ENCODE results near the gene MYL7. TPM values are rescaled to one million over a fixed set of nuclear protein-coding genes. Genes with fewer than 3 reads are reported as not detected.

The MYL7 gene
- total RNA-seq, 4 donors from 2014 or later, result not detected

DNA sequence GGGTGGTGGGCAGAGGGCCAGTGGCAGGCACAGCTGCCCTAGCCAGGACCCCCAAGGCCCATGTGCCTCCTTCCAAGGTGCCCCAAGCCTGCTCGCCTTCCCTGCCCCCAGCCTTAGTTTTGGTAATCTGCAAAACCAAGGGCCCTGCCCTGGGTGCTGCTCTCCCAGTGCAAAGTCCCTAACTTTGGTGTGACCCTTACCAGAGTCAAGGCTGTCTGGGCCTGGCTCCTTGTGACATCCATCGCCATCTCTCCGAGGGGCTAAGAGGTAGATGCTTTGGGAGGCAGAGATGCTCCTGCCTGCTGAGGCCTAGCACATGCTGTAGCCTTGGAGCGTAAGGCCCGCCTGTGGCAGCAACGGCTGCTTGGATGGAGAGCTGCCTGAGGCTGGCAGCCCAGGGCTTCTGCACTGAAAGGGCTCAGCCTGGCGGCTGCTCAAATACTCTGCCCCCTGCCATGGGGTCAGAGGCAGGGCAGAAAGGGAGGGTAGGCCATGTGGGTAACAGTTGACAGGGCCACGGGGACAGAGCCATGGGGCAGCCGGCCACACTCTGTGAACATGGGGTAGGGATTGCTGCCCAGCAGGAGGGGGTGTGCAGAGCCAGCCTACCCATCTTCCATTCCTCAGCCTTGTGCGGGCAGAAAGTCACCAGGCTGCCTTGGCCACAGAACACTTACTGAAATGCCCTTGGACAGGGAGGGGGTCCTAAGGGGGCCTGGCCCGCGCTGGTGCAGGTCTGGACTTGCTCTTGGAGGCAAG, 17.9 kb upstream of the MYL7 start:
- DNase-seq (ENCODE audit: extremely low spot score), result no peak
- Histone ChIP-seq H3K4me3 (no peak overlapping the region), H3K4me1 (no peaks in the 10 kb centered on the region), H3K27me3 (no peaks in the 10 kb centered on the region), H3K9me3 (no peaks in the 10 kb centered on the region), H3K27ac (replicated peaks in 1 of 4) (no peak overlapping the region), H3K36me3 (no peaks in the 10 kb centered on the region)
- intact Hi-C loops (cut with DNase I), result no loop called here
- no peak for TF ChIP-seq POLR2A (IDR thresholded peaks at IDR 0.05; ENCODE audit: low read depth)
- no peak for TF ChIP-seq EP300 (IDR thresholded peaks at IDR 0.05)
- TF ChIP-seq, protein P1, sequence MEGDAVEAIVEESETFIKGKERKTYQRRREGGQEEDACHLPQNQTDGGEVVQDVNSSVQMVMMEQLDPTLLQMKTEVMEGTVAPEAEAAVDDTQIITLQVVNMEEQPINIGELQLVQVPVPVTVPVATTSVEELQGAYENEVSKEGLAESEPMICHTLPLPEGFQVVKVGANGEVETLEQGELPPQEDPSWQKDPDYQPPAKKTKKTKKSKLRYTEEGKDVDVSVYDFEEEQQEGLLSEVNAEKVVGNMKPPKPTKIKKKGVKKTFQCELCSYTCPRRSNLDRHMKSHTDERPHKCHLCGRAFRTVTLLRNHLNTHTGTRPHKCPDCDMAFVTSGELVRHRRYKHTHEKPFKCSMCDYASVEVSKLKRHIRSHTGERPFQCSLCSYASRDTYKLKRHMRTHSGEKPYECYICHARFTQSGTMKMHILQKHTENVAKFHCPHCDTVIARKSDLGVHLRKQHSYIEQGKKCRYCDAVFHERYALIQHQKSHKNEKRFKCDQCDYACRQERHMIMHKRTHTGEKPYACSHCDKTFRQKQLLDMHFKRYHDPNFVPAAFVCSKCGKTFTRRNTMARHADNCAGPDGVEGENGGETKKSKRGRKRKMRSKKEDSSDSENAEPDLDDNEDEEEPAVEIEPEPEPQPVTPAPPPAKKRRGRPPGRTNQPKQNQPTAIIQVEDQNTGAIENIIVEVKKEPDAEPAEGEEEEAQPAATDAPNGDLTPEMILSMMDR (IDR thresholded peaks at IDR 0.05), result no peak
- TF ChIP-seq POLR2AphosphoS5 (IDR thresholded peaks at IDR 0.05), result no peak
- WGBS, result 88% methylated on average over 8 of the region's 12 CpGs

DNA sequence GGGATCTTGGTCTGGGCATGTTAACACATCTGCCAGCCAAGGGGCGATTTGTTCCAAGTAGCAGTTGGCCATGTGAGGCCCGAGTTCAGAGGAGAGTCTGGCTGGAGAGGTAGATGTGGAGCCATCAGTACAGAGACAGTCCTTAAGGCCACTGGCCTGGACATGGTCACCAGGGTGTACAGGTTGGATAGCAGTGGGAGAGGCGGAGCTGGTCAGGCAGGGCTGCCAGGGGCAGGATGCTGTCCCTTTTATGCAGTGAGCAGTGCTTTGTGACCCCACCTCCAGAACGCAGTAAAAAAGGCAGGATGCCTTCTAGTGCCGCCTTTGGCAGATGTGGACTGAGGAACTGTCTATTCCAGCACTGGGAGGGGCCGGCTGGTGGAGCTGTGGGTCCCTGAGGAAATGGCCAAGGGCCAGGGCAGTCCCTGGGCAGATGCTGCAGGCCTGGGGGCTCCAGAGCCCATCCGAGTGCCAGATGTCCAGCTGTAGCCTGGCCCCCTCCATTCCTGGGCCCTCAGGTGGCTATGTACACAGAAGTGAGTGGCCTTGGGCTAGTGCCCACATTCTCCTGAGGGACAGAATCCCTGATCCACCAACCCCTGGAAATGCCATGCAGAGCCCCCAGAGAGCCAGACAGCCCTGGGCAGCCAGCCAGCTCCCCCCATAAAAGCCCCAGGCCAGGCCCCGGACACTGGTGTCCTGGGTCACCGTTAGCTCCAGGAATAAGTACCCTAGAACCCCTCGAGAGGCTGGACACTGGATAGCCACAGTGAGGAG, 17.2 kb upstream of the MYL7 start:
- Histone ChIP-seq H3K4me3 (no peak overlapping the region), H3K27me3 (no peaks in the 10 kb centered on the region), H3K36me3 (no peaks in the 10 kb centered on the region), H3K27ac (replicated peaks in 1 of 4) (no peak overlapping the region), H3K9me3 (no peaks in the 10 kb centered on the region), H3K4me1 (no peaks in the 10 kb centered on the region)
- 74% methylated on average over 5 of the region's 10 CpGs for WGBS
- no peak for TF ChIP-seq POLR2A (IDR thresholded peaks at IDR 0.05; ENCODE audit: low read depth)
- TF ChIP-seq POLR2AphosphoS5 (IDR thresholded peaks at IDR 0.05), result no peak
- TF ChIP-seq, protein P1 (IDR thresholded peaks at IDR 0.05), result no peak
- no peak for TF ChIP-seq EP300 (IDR thresholded peaks at IDR 0.05)
- intact Hi-C loops (cut with DNase I), result no loop called here
- DNase-seq (ENCODE audit: extremely low spot score), result no peak

DNA sequence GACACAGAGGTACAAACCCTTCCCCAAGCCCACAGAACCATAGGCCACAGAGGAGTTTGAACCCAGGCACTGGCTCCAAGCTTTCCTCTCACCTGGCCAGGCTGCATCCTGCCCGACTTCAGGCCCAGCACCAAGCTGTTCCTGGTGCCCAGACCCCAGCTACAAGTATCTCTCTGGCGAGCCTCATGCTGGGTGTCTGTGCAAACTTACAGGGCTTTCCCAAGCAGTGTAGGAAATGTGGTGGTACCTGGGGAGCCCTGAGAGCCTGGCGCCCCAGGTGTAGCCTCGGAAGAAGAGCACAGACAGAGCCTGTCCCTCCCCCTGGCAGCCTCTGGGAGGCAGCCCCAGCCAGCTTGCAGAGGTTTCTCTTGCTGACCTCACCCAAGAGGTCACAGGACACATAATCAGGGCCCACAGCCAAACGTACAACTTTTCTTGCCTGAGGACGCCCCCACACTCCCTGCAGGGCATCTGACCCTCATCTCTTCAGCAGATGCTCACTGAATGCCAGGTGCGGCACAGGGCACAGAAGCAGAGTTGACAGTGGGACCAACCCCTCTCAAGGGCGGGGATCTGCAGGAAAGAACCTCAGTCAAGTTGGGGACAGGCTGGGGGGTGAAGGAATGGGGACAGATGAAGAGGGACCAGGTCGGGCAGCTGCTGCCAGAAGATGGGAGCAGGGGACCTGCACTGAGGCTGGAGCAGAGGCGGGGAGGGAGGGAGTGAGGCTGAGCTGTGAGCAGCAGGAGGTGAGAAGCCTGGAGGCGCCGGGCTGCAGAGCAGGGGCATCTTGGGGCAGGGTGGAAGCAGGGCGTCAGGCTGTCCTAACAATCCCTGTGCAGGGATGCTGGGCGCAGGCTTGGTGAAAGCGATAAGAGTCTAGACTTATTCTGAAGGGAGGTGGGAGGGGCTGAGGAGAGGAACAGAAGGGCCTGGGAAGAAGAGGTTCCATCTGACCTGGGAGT, 16.3 kb upstream of the MYL7 start:
- intact Hi-C loops (cut with DNase I), result no loop called here
- WGBS, result 94% methylated on average over 11 of the region's 15 CpGs
- TF ChIP-seq POLR2AphosphoS5 (IDR thresholded peaks at IDR 0.05), result no peak
- TF ChIP-seq EP300 (IDR thresholded peaks at IDR 0.05), result no peak
- TF ChIP-seq, protein P1 (IDR thresholded peaks at IDR 0.05), result no peak
- TF ChIP-seq POLR2A (IDR thresholded peaks at IDR 0.05; ENCODE audit: low read depth), result no peak
- Histone ChIP-seq H3K27ac (replicated peaks in 1 of 4) (no peak overlapping the region), H3K4me3 (no peak overlapping the region), H3K36me3 (no peaks in the 10 kb centered on the region), H3K27me3 (no peaks in the 10 kb centered on the region), H3K4me1 (no peaks in the 10 kb centered on the region), H3K9me3 (no peaks in the 10 kb centered on the region)
- DNase-seq (ENCODE audit: extremely low spot score), result no peak

DNA sequence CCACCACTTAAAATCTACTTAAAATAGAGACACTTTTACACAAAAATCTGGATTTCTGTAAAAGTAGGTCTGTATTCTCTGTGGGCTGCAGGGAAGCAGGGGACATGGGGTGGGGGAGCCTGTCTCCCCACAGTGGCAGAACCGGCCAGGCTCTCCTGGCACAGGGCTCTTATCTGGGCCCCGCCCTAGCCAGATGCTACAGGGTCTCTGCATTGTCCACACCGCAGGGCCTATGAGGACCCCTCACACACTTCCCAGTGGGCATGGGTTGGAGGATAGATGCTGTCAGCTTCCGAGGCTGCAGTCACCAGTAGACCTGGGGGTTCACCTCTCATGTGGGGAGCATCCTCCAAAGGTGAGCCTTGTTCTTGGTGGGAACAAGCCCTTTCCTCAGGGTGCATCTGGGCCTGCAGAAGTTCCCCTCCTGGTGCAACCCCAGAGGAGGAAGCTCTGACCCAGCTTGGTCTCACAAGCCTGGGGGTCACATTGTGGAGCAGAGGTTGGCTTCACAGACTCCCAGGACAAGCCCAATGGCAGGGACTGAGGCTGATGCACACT, 15.4 kb upstream of the MYL7 start:
- intact Hi-C loops (cut with DNase I), result no loop called here
- DNase-seq (ENCODE audit: extremely low spot score), result no peak
- WGBS, result 86% methylated on average over 3 of the region's 4 CpGs

More for the DNA sequence above, 15.4 kb upstream of the MYL7 start:
- Histone ChIP-seq H3K4me1 (no peaks in the 10 kb centered on the region), H3K36me3 (no peaks in the 10 kb centered on the region), H3K4me3 (no peak overlapping the region), H3K27me3 (no peaks in the 10 kb centered on the region), H3K9me3 (no peaks in the 10 kb centered on the region), H3K27ac (replicated peaks in 1 of 4) (no peak overlapping the region)
- TF ChIP-seq, protein P1 (IDR thresholded peaks at IDR 0.05), result no peak
- no peak for TF ChIP-seq EP300 (IDR thresholded peaks at IDR 0.05)
- TF ChIP-seq POLR2A (IDR thresholded peaks at IDR 0.05; ENCODE audit: low read depth), result no peak
- no peak for TF ChIP-seq POLR2AphosphoS5 (IDR thresholded peaks at IDR 0.05)
